Measurements from ENCODE around the gene UBL4A. TPM values are rescaled to one million over a fixed set of nuclear protein-coding genes. Genes with fewer than 3 reads are reported as not detected.

The UBL4A gene
- total and polyA plus RNA-seq, 2 of the 13 experiments (the other 11 are each of a cell fraction or from before 2014, with no cell fraction given) = 16.8 to 25.5 TPM

DNA sequence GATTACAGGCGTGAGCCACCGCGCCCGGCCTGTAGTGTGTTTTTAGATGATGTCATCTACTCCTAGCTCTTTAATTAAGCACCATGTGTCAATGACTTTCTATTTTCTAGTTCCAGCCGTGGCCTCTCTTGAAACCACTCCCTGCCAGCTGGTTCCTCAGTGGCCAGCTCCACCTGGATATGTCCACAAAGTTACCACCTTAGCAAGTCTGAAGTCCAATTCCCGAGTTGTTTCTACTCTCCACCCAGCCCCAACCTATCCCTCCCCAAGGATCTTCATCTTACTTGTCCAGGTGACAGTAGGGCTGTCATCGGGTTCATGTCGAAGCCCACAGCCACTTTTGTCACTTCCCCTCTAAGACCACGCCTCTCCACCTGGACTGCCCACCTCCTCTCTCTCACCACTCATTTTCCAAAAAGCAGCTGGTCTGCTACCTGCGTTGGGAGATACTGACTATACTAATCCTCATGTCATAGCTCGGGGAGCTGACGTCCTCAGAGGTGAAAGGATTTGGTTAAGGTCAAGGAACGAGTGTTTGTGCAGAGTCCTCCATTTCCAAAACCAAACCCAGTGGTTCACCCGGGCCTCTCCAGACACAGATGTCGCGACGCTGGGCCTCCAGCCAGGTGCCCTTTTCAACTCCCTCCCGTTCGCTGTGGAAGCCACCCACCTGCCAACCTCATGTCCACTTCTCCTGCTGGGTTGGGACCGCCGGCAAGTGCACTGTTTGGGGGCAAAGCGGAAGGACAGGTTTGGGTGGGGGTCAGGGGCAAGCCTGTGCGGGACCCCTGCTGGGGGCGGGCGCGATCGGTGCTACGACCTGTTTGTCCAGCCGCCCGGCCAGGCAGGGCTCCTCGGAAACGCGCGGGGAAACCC lies 28.9 kb upstream of the UBL4A start (continued):
- 0 out of 2 replicates have a peak, but pooled peaks have one; percentile 27 for TF ChIP-seq POLR2AphosphoS5 (IDR thresholded peaks at IDR 0.05; ENCODE audit: low read depth, low read length)

DNA sequence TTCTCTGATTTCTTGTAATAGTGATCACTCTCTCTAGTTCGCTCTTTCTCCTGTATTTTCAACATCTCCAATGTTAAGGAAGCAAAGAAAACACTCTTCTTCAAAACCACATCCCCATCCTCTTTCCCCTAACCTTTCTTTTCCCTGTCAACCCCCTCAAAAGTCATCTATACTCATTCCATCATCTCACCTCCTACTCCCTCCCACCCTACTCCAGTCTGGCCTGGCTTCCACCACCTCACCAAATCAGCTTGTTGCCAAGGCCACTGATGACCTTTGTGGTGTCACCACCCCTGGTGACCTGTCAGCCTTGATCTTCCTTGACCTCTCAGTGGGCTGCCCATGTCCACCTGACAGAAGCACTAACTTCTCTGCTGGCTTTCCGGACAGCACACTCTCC lies 27.3 kb upstream of the UBL4A start:
- FAIRE-seq (no peak), ATAC-seq (no peak), DNase-seq (ENCODE audit: low spot score) (no peak)
- Histone ChIP-seq H3K27me3 (ENCODE audit: control insufficient read depth in 1 of 2, insufficient read depth in 2 of 2, low read length in 2 of 2) (no peaks in the 10 kb centered on the region), H3K4me2 (ENCODE audit: low read depth, low read length) (no peak overlapping the region), H3K79me2 (ENCODE audit: insufficient read depth, low read length) (no peaks in the 10 kb centered on the region), H3K9ac (ENCODE audit: insufficient read depth, low read depth, low read length) (no peak overlapping the region), H3K4me1 (ENCODE audit: insufficient read depth, low read length) (peaks cover 25% of the 10 kb centered on the region), H3K36me3 (replicated peaks in 1 of 2; ENCODE audit: control insufficient read depth in 1 of 2, insufficient read depth in 2 of 2, low read length in 2 of 2) (no peaks in the 10 kb centered on the region), H2AFZ (ENCODE audit: low read length) (no peak overlapping the region), H3K27ac (ENCODE audit: extremely low read length, insufficient read depth, low read length) (no peak overlapping the region), H4K20me1 (ENCODE audit: insufficient read depth, low read length) (no peaks in the 10 kb centered on the region), H3K4me3 (replicated peaks in 1 of 3; ENCODE audit: insufficient read depth in 1 of 3, low read depth in 2 of 3, low read length in 3 of 3) (no peak overlapping the region), H3K9me3 (ENCODE audit: low read length) (no peaks in the 10 kb centered on the region)
- 90% methylated on average over 2 of the region's 2 CpGs for WGBS (ENCODE audit: low lambda C conversion rate)
- in situ Hi-C loops (cut with HindIII; ENCODE audit: extremely low pct_ligation_motif_present, low pct_unique_long_range_greater_than_20kb) (no loop called here), intact Hi-C loops (cut with micrococcal nuclease; ENCODE audit: unreplicated experiment) (no loop called here)
- TF ChIP-seq BCL6 (CRISPR knock-in tag; IDR thresholded peaks at IDR 0.05) (no peak), PAWR (CRISPR knock-in tag; IDR thresholded peaks at IDR 0.05; ENCODE audit: borderline replicate concordance) (no peak), KLF9 (CRISPR knock-in tag; IDR thresholded peaks at IDR 0.05; ENCODE audit: low read depth) (no peak), NR2F2 (IDR thresholded peaks at IDR 0.05; ENCODE audit: borderline replicate concordance, low read depth) (peak; percentile 39; the same call in 1 of the 2 replicates), ZNF629 (CRISPR knock-in tag; conservative IDR thresholded peaks at IDR 0.05) (no peak), ZNF224 (CRISPR knock-in tag; IDR thresholded peaks at IDR 0.05) (no peak), NR2F6 (IDR thresholded peaks at IDR 0.05) (peak; percentile 61), NR2F6 (CRISPR knock-in tag; IDR thresholded peaks at IDR 0.05) (no peak)
- TF ChIP-seq, protein P1, sequence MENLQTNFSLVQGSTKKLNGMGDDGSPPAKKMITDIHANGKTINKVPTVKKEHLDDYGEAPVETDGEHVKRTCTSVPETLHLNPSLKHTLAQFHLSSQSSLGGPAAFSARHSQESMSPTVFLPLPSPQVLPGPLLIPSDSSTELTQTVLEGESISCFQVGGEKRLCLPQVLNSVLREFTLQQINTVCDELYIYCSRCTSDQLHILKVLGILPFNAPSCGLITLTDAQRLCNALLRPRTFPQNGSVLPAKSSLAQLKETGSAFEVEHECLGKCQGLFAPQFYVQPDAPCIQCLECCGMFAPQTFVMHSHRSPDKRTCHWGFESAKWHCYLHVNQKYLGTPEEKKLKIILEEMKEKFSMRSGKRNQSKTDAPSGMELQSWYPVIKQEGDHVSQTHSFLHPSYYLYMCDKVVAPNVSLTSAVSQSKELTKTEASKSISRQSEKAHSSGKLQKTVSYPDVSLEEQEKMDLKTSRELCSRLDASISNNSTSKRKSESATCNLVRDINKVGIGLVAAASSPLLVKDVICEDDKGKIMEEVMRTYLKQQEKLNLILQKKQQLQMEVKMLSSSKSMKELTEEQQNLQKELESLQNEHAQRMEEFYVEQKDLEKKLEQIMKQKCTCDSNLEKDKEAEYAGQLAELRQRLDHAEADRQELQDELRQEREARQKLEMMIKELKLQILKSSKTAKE (CRISPR knock-in tag; IDR thresholded peaks at IDR 0.05; ENCODE audit: borderline replicate concordance) = no peak
- no TSS peak for BruUV-seq (replicated peaks)
- ChIA-PET POLR2A (interaction anchor here (1.0 to 1.6 kb wide), 3 partner anchors 13 to 144 kb away, joined by 3 to 5 read pairs (median 3); partner anchors contain the start of gene SLC10A3), CTCF (ENCODE audit: low intra/inter-chr PET ratio, low total read pairs) (no interaction called here)
